Thyroid gland (tissue), 4 donors: ENCODE data around the gene RTTN.

Experiments used
- CTCF ChIP-seq, 6 experiments: fragments of 200-600 bp in 3 of 6; fragments of 450-650 bp in 3 of 6; sonication (generic) in 3 of 6; IDR thresholded peaks; one replicate each; pipeline ENCODE4 v1.5.1; 2016 to 2019; ENCODE audit warnings: antibody characterized with exemption in 6 of 6, mild to moderate bottlenecking in 2 of 6, inconsistent platforms in 1 of 6, moderate library complexity in 1 of 6
- POLR2A ChIP-seq, 2 donors: fragments of 450-650 bp; IDR thresholded peaks; one replicate each; pipeline ENCODE4 v1.6.1; 2017; ENCODE audit warnings: antibody characterized with exemption in 2 of 2, mild to moderate bottlenecking in 2 of 2, moderate library complexity in 1 of 2

GRCh38 chr18:70246061-70246466 lies 40.6 kb upstream of the RTTN start:
- TF ChIP-seq CTCF (IDR thresholded peaks at IDR 0.05): no peak
- TF ChIP-seq POLR2A (IDR thresholded peaks at IDR 0.05): no peak
